CD8-positive, alpha-beta memory T cell (primary cell): Measurements from ENCODE around the gene ENGASE. TPM values are rescaled to one million over a fixed set of nuclear protein-coding genes. Genes with fewer than 3 reads are reported as not detected.
A peak's percentile ranks its signal among the peaks of the same experiment; 100 is the strongest.
"Not testable (repeated sequence)": the region's sequence is repeated elsewhere in the genome, so short reads cannot be mapped to it uniquely, and the experiment has no call there.

ENCODE experiments used
- CTCF ChIA-PET: fragments of 350-600 bp; sonication (Branson Sonifier 250); formaldehyde crosslinking; loops from one replicate; lab custom pipeline; 2021; ENCODE audit warnings: antibody characterized with exemption; lab: Charles Lee
- POLR2A ChIA-PET: fragments of 350-600 bp; sonication (Branson Sonifier 250); formaldehyde crosslinking; loops from one replicate; lab custom pipeline; 2021; ENCODE audit warnings: antibody characterized with exemption; lab: Charles Lee
- DNase-seq, 5 donors: peaks; one replicate each; pipeline versions ENCODE4 v3.0.0 to v3.0.0-alpha.2; 2020 to 2022; ENCODE audit warnings: mixed read lengths in 1 of 5
- H3K27ac ChIP-seq: one replicate; pipeline ENCODE4 v1.7.0; 2013; ENCODE audit warnings: low read depth, mild to moderate bottlenecking, low read length, moderate library complexity
- H3K27me3 ChIP-seq: 2 replicates; pipeline ENCODE4 v1.7.0; 2013; ENCODE audit warnings: low read length, mild to moderate bottlenecking; ENCODE audit not compliant: insufficient read depth, poor library complexity, severe bottlenecking
- H3K36me3 ChIP-seq: 2 replicates; pipeline ENCODE4 v1.7.0; 2013; ENCODE audit warnings: mild to moderate bottlenecking, low read length, moderate library complexity; ENCODE audit not compliant: insufficient read depth
- H3K4me1 ChIP-seq: 2 replicates; pipeline ENCODE4 v1.7.0; 2013; ENCODE audit warnings: mild to moderate bottlenecking, low read length, moderate library complexity; ENCODE audit not compliant: insufficient read depth
- H3K4me3 ChIP-seq: 2 replicates; pipeline ENCODE4 v1.7.0; 2013; ENCODE audit warnings: mild to moderate bottlenecking, low read length
- H3K9me3 ChIP-seq: 2 replicates; pipeline ENCODE4 v1.7.0; 2013; ENCODE audit warnings: mild to moderate bottlenecking, low read length
- H3K27ac Mint-ChIP-seq, 8 donors: one replicate each; pipeline ENCODE4 v1.8.0; 2020 to 2021; ENCODE audit warnings: mixed read lengths in 8 of 8, mild to moderate bottlenecking in 6 of 8, inconsistent platforms in 3 of 8, moderate library complexity in 3 of 8
- H3K27me3 Mint-ChIP-seq, 2 donors: one replicate each; pipeline ENCODE4 v1.8.0; 2020 to 2021; ENCODE audit warnings: mixed read lengths in 2 of 2, mild to moderate bottlenecking in 1 of 2, moderate library complexity in 1 of 2
- H3K36me3 Mint-ChIP-seq, 3 donors: one replicate each; pipeline ENCODE4 v1.8.0; 2020 to 2021; ENCODE audit warnings: mixed read lengths in 3 of 3, inconsistent platforms in 1 of 3, mild to moderate bottlenecking in 1 of 3
- H3K4me1 Mint-ChIP-seq, 3 donors: one replicate each; pipeline ENCODE4 v1.8.0; 2020 to 2021; ENCODE audit warnings: mixed read lengths in 3 of 3, inconsistent platforms in 1 of 3, mild to moderate bottlenecking in 1 of 3
- H3K4me3 Mint-ChIP-seq, 7 donors: one replicate each; pipeline ENCODE4 v1.8.0; 2020 to 2021; ENCODE audit warnings: mixed read lengths in 7 of 7, mild to moderate bottlenecking in 6 of 7, moderate library complexity in 4 of 7, inconsistent platforms in 2 of 7
- H3K9me3 Mint-ChIP-seq, 5 donors: one replicate each; pipeline ENCODE4 v1.8.0; 2020 to 2022; ENCODE audit warnings: mixed read lengths in 5 of 5, mild to moderate bottlenecking in 3 of 5, moderate library complexity in 2 of 5, inconsistent platforms in 1 of 5
- polyA plus RNA-seq: library from polyadenylated mRNA; unstranded; fragments of 300-500 nt; fragmentation: Illumina TruSeq; gene quantifications from one replicate; pipeline ENCODE4 v1.2.3, GENCODE V29; 2021
- total RNA-seq, 2 experiments: library from RNA; stranded (reverse); gene quantifications; one replicate each; pipeline ENCODE4 v1.2.3, GENCODE V29; 2021

ENGASE gene
- total and polyA plus RNA-seq, 3 experiments from 2014 or later = 3.5 to 38.3 (median 33.2) TPM

GRCh38 chr17:79028496-79029326, 45.9 kb upstream of the ENGASE start:
- Mint-ChIP-seq H3K27ac (peak overlapping the region in 1 of 8 donors; percentile 19), H3K36me3 (no peaks in the 10 kb centered on the region), H3K4me1 (peaks cover 4 to 12% (median 7%) of the 10 kb centered on the region in 3 donors), H3K9me3 (no peaks in the 10 kb centered on the region), H3K4me3 (no peak overlapping the region), H3K27me3 (peaks cover 29 to 66% of the 10 kb centered on the region in 2 donors)
- Histone ChIP-seq H3K36me3 (no peaks in the 10 kb centered on the region), H3K4me3 (no peak overlapping the region), H3K4me1 (peaks cover 4% of the 10 kb centered on the region), H3K27me3 (peaks cover 6% of the 10 kb centered on the region), H3K9me3 (no peaks in the 10 kb centered on the region), H3K27ac (no peak overlapping the region)
- ChIA-PET CTCF (interaction anchor here (2.3 kb wide), 1 partner anchor 17 kb away, joined by 6 read pairs; no protein-coding TSS in a partner anchor), POLR2A (interaction anchor here (0.6 kb wide), 1 partner anchor 19 kb away, joined by 5 read pairs; the partner anchor contains the start of gene CANT1)
- no peak for DNase-seq

GRCh38 chr17:79029327-79030009, 45.2 kb upstream of the ENGASE start:
- ChIA-PET CTCF (interaction anchor here (1.2 kb wide), 1 partner anchor 13 kb away, joined by 3 read pairs; no protein-coding TSS in a partner anchor), POLR2A (interaction anchor here (0.6 kb wide), 1 partner anchor 20 kb away, joined by 5 read pairs; the partner anchor contains the start of gene CANT1)
- Mint-ChIP-seq H3K27ac (peak overlapping the region in 1 of 8 donors; percentile 19), H3K4me1 (peaks cover 0 to 7% (median 4%) of the 10 kb centered on the region in 3 donors), H3K36me3 (no peaks in the 10 kb centered on the region), H3K4me3 (no peak overlapping the region), H3K27me3 (peaks cover 26 to 64% of the 10 kb centered on the region in 2 donors), H3K9me3 (no peaks in the 10 kb centered on the region)
- no peaks in the 10 kb centered on the region for H3K36me3 ChIP-seq
- H3K4me1 ChIP-seq = peaks cover 4% of the 10 kb centered on the region
- no peak overlapping the region for H3K27ac ChIP-seq
- H3K4me3 ChIP-seq = no peak overlapping the region
- no peak for DNase-seq
- H3K27me3 ChIP-seq = peaks cover 4% of the 10 kb centered on the region
- no peaks in the 10 kb centered on the region for H3K9me3 ChIP-seq

GRCh38 chr17:79030636-79031035, 44.0 kb upstream of the ENGASE start:
- DNase-seq, H3K36me3 ChIP-seq, H3K9me3 Mint-ChIP-seq, H3K27me3 ChIP-seq, H3K4me3 ChIP-seq, H3K4me1 Mint-ChIP-seq, POLR2A ChIA-PET, H3K4me3 Mint-ChIP-seq, H3K9me3 ChIP-seq, H3K27ac ChIP-seq, H3K36me3 Mint-ChIP-seq, H3K4me1 ChIP-seq: not testable (repeated sequence)
- CTCF ChIA-PET = interaction anchor here (1.2 kb wide), 1 partner anchor 11 kb away, joined by 3 read pairs; no protein-coding TSS in a partner anchor
- H3K27ac Mint-ChIP-seq = peak overlapping the region in 1 of 8 donors; percentile 9
- peaks cover 26 to 55% of the 10 kb centered on the region in 2 donors for H3K27me3 Mint-ChIP-seq

- Mint-ChIP-seq H3K27ac (no peak overlapping the region), H3K27me3 (peaks cover 24 to 48% of the 10 kb centered on the region in 2 donors), H3K4me1 (no peaks in the 10 kb centered on the region), H3K36me3 (no peaks in the 10 kb centered on the region), H3K9me3 (no peaks in the 10 kb centered on the region), H3K4me3 (no peak overlapping the region)
- H3K36me3 ChIP-seq = no peaks in the 10 kb centered on the region
- no peak overlapping the region for H3K27ac ChIP-seq
- ChIA-PET POLR2A (no interaction called here), CTCF (no interaction called here)
- H3K4me3 ChIP-seq = no peak overlapping the region
- DNase-seq = no peak
- H3K4me1 ChIP-seq = no peaks in the 10 kb centered on the region
- H3K9me3 ChIP-seq = no peaks in the 10 kb centered on the region
- peaks cover 4% of the 10 kb centered on the region for H3K27me3 ChIP-seq
Observed at GRCh38 chr17:79031996-79032875, 42.4 kb upstream of the ENGASE start.

GRCh38 chr17:79033046-79033616, 41.5 kb upstream of the ENGASE start:
- Histone ChIP-seq H3K27me3 (peaks cover 4% of the 10 kb centered on the region), H3K9me3 (no peaks in the 10 kb centered on the region), H3K4me1 (no peaks in the 10 kb centered on the region), H3K4me3 (no peak overlapping the region), H3K36me3 (no peaks in the 10 kb centered on the region), H3K27ac (no peak overlapping the region)
- no peak overlapping the region for H3K4me3 Mint-ChIP-seq
- CTCF ChIA-PET = interaction anchor here (1.9 kb wide), 1 partner anchor 9 kb away, joined by 6 read pairs; no protein-coding TSS in a partner anchor
- no peaks in the 10 kb centered on the region for H3K36me3 Mint-ChIP-seq
- POLR2A ChIA-PET = no interaction called here
- H3K27ac Mint-ChIP-seq = no peak overlapping the region
- H3K9me3 Mint-ChIP-seq = no peaks in the 10 kb centered on the region
- no peaks in the 10 kb centered on the region for H3K4me1 Mint-ChIP-seq
- peaks cover 18 to 39% of the 10 kb centered on the region in 2 donors for H3K27me3 Mint-ChIP-seq
- no peak for DNase-seq

- H3K9me3 ChIP-seq = no peaks in the 10 kb centered on the region
- Mint-ChIP-seq H3K27ac (no peak overlapping the region), H3K9me3 (no peaks in the 10 kb centered on the region), H3K36me3 (no peaks in the 10 kb centered on the region), H3K27me3 (peaks cover 18 to 31% of the 10 kb centered on the region in 2 donors), H3K4me3 (no peak overlapping the region), H3K4me1 (no peaks in the 10 kb centered on the region)
- H3K36me3 ChIP-seq = no peaks in the 10 kb centered on the region
- H3K4me3 ChIP-seq = no peak overlapping the region
- DNase-seq = no peak
- CTCF ChIA-PET = interaction anchor here (1.9 kb wide), 1 partner anchor 8 kb away, joined by 6 read pairs; no protein-coding TSS in a partner anchor
- H3K27ac ChIP-seq = no peak overlapping the region
- H3K27me3 ChIP-seq = peaks cover 4% of the 10 kb centered on the region
- POLR2A ChIA-PET = no interaction called here
- H3K4me1 ChIP-seq = no peaks in the 10 kb centered on the region
Observed at GRCh38 chr17:79033741-79034501, 40.7 kb upstream of the ENGASE start.
